ENCODE measurements around the gene EXOC4. TPM values are rescaled to one million over a fixed set of nuclear protein-coding genes. Genes with fewer than 3 reads are reported as not detected.

Gene EXOC4
- total RNA-seq, 1 experiment from 2014 or later, result 75.8 TPM

DNA sequence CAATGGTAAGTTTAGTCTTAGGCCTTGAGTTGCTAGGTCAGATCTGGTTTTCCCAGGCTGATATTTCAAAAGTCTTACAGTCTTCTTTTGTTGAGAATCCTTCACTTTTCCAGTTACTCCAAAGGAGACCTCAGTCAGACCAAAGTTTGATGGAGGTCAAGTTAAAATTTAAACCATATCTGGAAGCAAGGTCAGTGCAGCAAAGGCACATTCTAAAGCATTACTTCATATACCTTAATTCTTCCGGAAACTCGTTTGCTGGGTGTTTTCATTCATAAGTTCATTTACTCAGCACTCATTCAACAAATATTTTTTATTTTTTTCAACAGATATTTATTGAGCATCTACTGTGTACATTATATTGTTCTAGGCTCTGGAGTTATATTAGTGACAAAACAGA lies 471.3 kb downstream of the EXOC4 start:
- DNase-seq, result no peak
- Histone ChIP-seq H3K9me3 (ENCODE audit: control insufficient read depth, low read depth, low read length) (no peaks in the 10 kb centered on the region), H3K9ac (ENCODE audit: extremely low read depth, insufficient read length, low read length) (no peak overlapping the region), H2BK20ac (ENCODE audit: low read depth, low read length, poor library complexity, severe bottlenecking) (no peak overlapping the region), H2BK15ac (ENCODE audit: low read depth, low read length) (no peak overlapping the region), H2BK12ac (ENCODE audit: insufficient read length, low read depth, low read length) (no peak overlapping the region), H3K4me2 (ENCODE audit: insufficient read depth, insufficient read length, low read length) (no peak overlapping the region), H2AK5ac (ENCODE audit: insufficient read length, low read length) (no peak overlapping the region), H4K20me1 (ENCODE audit: control insufficient read depth, insufficient read depth, insufficient read length) (no peaks in the 10 kb centered on the region), H3K27ac (ENCODE audit: insufficient read length, low read depth, low read length) (no peak overlapping the region), H3K4me1 (ENCODE audit: insufficient read depth, low read length) (peaks cover 2% of the 10 kb centered on the region; the same call in 1 of the 2 replicates), H3K79me2 (ENCODE audit: insufficient read depth, low read length) (no peaks in the 10 kb centered on the region), H3K79me1 (ENCODE audit: insufficient read depth, low read depth, low read length, poor library complexity, severe bottlenecking) (no peaks in the 10 kb centered on the region), H4K8ac (replicated peaks; ENCODE audit: insufficient read length, low read depth, low read length) (no peak overlapping the region), H2BK5ac (ENCODE audit: insufficient read length, low read length) (no peak overlapping the region), H3K4ac (ENCODE audit: low read depth, low read length) (no peak overlapping the region), H3K18ac (ENCODE audit: insufficient read length, low read depth, low read length) (no peak overlapping the region), H3K56ac (ENCODE audit: insufficient read length, low read depth, low read length) (no peak overlapping the region), H4K5ac (ENCODE audit: insufficient read length, low read depth, low read length) (no peak overlapping the region), H4K91ac (ENCODE audit: insufficient read length, low read depth, low read length) (no peak overlapping the region), H3K14ac (ENCODE audit: insufficient read depth, low read length) (no peak overlapping the region), H3T11ph (ENCODE audit: low read length) (no peak overlapping the region), H2BK120ac (ENCODE audit: low read depth, low read length, poor library complexity, severe bottlenecking) (no peak overlapping the region), H3K23ac (ENCODE audit: insufficient read length, low read depth, low read length) (no peak overlapping the region), H3K23me2 (ENCODE audit: insufficient read length, low read depth, low read length, poor library complexity, severe bottlenecking) (no peaks in the 10 kb centered on the region), H2AFZ (ENCODE audit: low read length) (no peak overlapping the region), H3K27me3 (ENCODE audit: insufficient read depth, low read length) (no peaks in the 10 kb centered on the region)
- Mint-ChIP-seq H3K9me3 (no peaks in the 10 kb centered on the region), H3K4me1 (peaks cover 4 to 5% of the 10 kb centered on the region in 2 experiments; a peak in 3 of 4 replicates), H3K4me3 (no peak overlapping the region), H3K27ac (no peak overlapping the region), H3K36me3 (ENCODE audit: insufficient read depth in 1 of 3, low read depth in 3 of 3) (no peaks in the 10 kb centered on the region), H3K27me3 (ENCODE audit: low read depth) (no peaks in the 10 kb centered on the region)
- TF ChIP-seq, protein P1, sequence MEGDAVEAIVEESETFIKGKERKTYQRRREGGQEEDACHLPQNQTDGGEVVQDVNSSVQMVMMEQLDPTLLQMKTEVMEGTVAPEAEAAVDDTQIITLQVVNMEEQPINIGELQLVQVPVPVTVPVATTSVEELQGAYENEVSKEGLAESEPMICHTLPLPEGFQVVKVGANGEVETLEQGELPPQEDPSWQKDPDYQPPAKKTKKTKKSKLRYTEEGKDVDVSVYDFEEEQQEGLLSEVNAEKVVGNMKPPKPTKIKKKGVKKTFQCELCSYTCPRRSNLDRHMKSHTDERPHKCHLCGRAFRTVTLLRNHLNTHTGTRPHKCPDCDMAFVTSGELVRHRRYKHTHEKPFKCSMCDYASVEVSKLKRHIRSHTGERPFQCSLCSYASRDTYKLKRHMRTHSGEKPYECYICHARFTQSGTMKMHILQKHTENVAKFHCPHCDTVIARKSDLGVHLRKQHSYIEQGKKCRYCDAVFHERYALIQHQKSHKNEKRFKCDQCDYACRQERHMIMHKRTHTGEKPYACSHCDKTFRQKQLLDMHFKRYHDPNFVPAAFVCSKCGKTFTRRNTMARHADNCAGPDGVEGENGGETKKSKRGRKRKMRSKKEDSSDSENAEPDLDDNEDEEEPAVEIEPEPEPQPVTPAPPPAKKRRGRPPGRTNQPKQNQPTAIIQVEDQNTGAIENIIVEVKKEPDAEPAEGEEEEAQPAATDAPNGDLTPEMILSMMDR (conservative IDR thresholded peaks at IDR 0.05), result no peak
- no CpG with 5 or more reads among the region's 2 CpGs for WGBS (ENCODE audit: extremely low coverage, insufficient read length, low lambda C conversion rate)
